ENCODE data around the gene SEMA6A.

The SEMA6A gene

GRCh38 chr5:116495786-116496357 lies 78.8 kb downstream of the SEMA6A start:
- no peak for TF ChIP-seq CTCF (IDR thresholded peaks at IDR 0.05; ENCODE audit: low read length, missing control alignments)
- no peak overlapping the region for H3K4me3 ChIP-seq (replicated peaks; ENCODE audit: low read depth, low read length)
- DNase-seq (ENCODE audit: low read depth), result no peak

GRCh38 chr5:116494784-116495450 lies 79.7 kb downstream of the SEMA6A start:
- TF ChIP-seq CTCF (IDR thresholded peaks at IDR 0.05; ENCODE audit: low read length, missing control alignments), result no peak
- DNase-seq (ENCODE audit: low read depth), result no peak
- no peak overlapping the region for H3K4me3 ChIP-seq (replicated peaks; ENCODE audit: low read depth, low read length)

- no peak for TF ChIP-seq CTCF (IDR thresholded peaks at IDR 0.05; ENCODE audit: low read length, missing control alignments)
- no peak for DNase-seq (ENCODE audit: low read depth)
- no peak overlapping the region for H3K4me3 ChIP-seq (replicated peaks; ENCODE audit: low read depth, low read length)
These were observed 81.8 kb downstream of the SEMA6A start for GRCh38 chr5:116492776-116493175.

GRCh38 chr5:116492016-116492623 lies 82.5 kb downstream of the SEMA6A start:
- no peak for TF ChIP-seq CTCF (IDR thresholded peaks at IDR 0.05; ENCODE audit: low read length, missing control alignments)
- no peak overlapping the region for H3K4me3 ChIP-seq (replicated peaks; ENCODE audit: low read depth, low read length)
- peak; percentile 96 for DNase-seq (ENCODE audit: low read depth)

- DNase-seq (ENCODE audit: low read depth), result no peak
- H3K4me3 ChIP-seq (replicated peaks; ENCODE audit: low read depth, low read length), result no peak overlapping the region
- TF ChIP-seq CTCF (IDR thresholded peaks at IDR 0.05; ENCODE audit: low read length, missing control alignments), result no peak
These were observed 86.1 kb downstream of the SEMA6A start for GRCh38 chr5:116488356-116489041.

- H3K4me3 ChIP-seq (replicated peaks; ENCODE audit: low read depth, low read length), result no peak overlapping the region
- TF ChIP-seq CTCF (IDR thresholded peaks at IDR 0.05; ENCODE audit: low read length, missing control alignments), result no peak
- no peak for DNase-seq (ENCODE audit: low read depth)
These were observed 87.6 kb downstream of the SEMA6A start for GRCh38 chr5:116487045-116487444.
